ENCODE results near the gene LGALS14.

LGALS14 gene

GRCh38 chr19:39727070-39727800 is 23.0 kb downstream of the LGALS14 start:
- no peak for TF ChIP-seq CSRNP3 (CRISPR knock-in tag; IDR thresholded peaks at IDR 0.05)
- TF ChIP-seq ZFP3 (CRISPR knock-in tag; IDR thresholded peaks at IDR 0.05), result no peak
- TF ChIP-seq TSHZ2 (CRISPR knock-in tag; IDR thresholded peaks at IDR 0.05), result no peak
- no peak for TF ChIP-seq TOX (CRISPR knock-in tag; IDR thresholded peaks at IDR 0.05; ENCODE audit: borderline replicate concordance)
- no peak for TF ChIP-seq ARNTL (CRISPR knock-in tag; IDR thresholded peaks at IDR 0.05; ENCODE audit: borderline replicate concordance, low read depth)
- no peak for TF ChIP-seq ZFP30 (CRISPR knock-in tag; IDR thresholded peaks at IDR 0.05)
- no peak for TF ChIP-seq ZC3H10 (CRISPR knock-in tag; IDR thresholded peaks at IDR 0.05)
- TF ChIP-seq GLIS3 (CRISPR knock-in tag; IDR thresholded peaks at IDR 0.05), result no peak
- ATAC-seq, result no peak

- TF ChIP-seq ZNF70 (CRISPR knock-in tag; IDR thresholded peaks at IDR 0.05) (no peak), RARB (CRISPR knock-in tag; IDR thresholded peaks at IDR 0.05) (no peak), GLIS3 (CRISPR knock-in tag; IDR thresholded peaks at IDR 0.05) (no peak), ZNF8 (CRISPR knock-in tag; IDR thresholded peaks at IDR 0.05) (no peak), PPARA (CRISPR knock-in tag; IDR thresholded peaks at IDR 0.05; ENCODE audit: borderline replicate concordance) (no peak), ESRRG (CRISPR knock-in tag; IDR thresholded peaks at IDR 0.05) (no peak), POU6F1 (CRISPR knock-in tag; IDR thresholded peaks at IDR 0.05; ENCODE audit: borderline replicate concordance, low read depth) (no peak), ARNTL (CRISPR knock-in tag; IDR thresholded peaks at IDR 0.05; ENCODE audit: borderline replicate concordance, low read depth) (no peak), ZNF565 (CRISPR knock-in tag; conservative IDR thresholded peaks at IDR 0.05; ENCODE audit: low read depth) (no peak)
- no peak for ATAC-seq
Measured at GRCh38 chr19:39728040-39728439, 23.8 kb downstream of the LGALS14 start.

- TF ChIP-seq GLIS3 (CRISPR knock-in tag; IDR thresholded peaks at IDR 0.05) (no peak), ESRRG (CRISPR knock-in tag; IDR thresholded peaks at IDR 0.05) (no peak), ZFP3 (CRISPR knock-in tag; IDR thresholded peaks at IDR 0.05) (no peak), PPARA (CRISPR knock-in tag; IDR thresholded peaks at IDR 0.05; ENCODE audit: borderline replicate concordance) (no peak), BACH2 (CRISPR knock-in tag; IDR thresholded peaks at IDR 0.05; ENCODE audit: borderline replicate concordance) (no peak), ZNF565 (CRISPR knock-in tag; conservative IDR thresholded peaks at IDR 0.05; ENCODE audit: low read depth) (no peak), CSDC2 (CRISPR knock-in tag; IDR thresholded peaks at IDR 0.05) (no peak), ARNTL (CRISPR knock-in tag; IDR thresholded peaks at IDR 0.05; ENCODE audit: borderline replicate concordance, low read depth) (no peak), TCF4 (CRISPR knock-in tag; IDR thresholded peaks at IDR 0.05; ENCODE audit: borderline replicate concordance) (no peak), RARB (CRISPR knock-in tag; IDR thresholded peaks at IDR 0.05) (no peak), ZNF8 (CRISPR knock-in tag; IDR thresholded peaks at IDR 0.05) (no peak), ZNF70 (CRISPR knock-in tag; IDR thresholded peaks at IDR 0.05) (no peak), PATZ1 (CRISPR knock-in tag; IDR thresholded peaks at IDR 0.05; ENCODE audit: borderline replicate concordance) (no peak), SNAI2 (CRISPR knock-in tag; IDR thresholded peaks at IDR 0.05) (no peak), CREB5 (CRISPR knock-in tag; IDR thresholded peaks at IDR 0.05; ENCODE audit: low read depth) (no peak), OSR1 (CRISPR knock-in tag; IDR thresholded peaks at IDR 0.05) (no peak), POU6F1 (CRISPR knock-in tag; IDR thresholded peaks at IDR 0.05; ENCODE audit: borderline replicate concordance, low read depth) (no peak)
- no peak for ATAC-seq
Measured at GRCh38 chr19:39729594-39729993, 25.3 kb downstream of the LGALS14 start.
